ENCODE data around the gene RPP40. TPM values are rescaled to one million over a fixed set of nuclear protein-coding genes. Genes with fewer than 3 reads are reported as not detected.
"Not testable (repeated sequence)": the region's sequence is repeated elsewhere in the genome, so short reads cannot be mapped to it uniquely, and the experiment has no call there.

RPP40 gene
- total RNA-seq, 1 experiment from 2014 or later: 30.7 TPM

GRCh38 chr6:5034328-5034727 is 30.5 kb upstream of the RPP40 start:
- H3K4me1 ChIP-seq (ENCODE audit: insufficient read depth, low read length, poor library complexity, severe bottlenecking): peaks cover 49% of the 10 kb centered on the region
- no TSS peak for BruUV-seq (replicated peaks)
- H3K27me3 ChIP-seq (replicated peaks; ENCODE audit: insufficient read depth, low read depth, low read length, poor library complexity): no peaks in the 10 kb centered on the region
- no peak overlapping the region for H3K4me3 ChIP-seq (ENCODE audit: low read depth, low read length, poor library complexity, severe bottlenecking)
- TF ChIP-seq CTCF (conservative IDR thresholded peaks at IDR 0.05; ENCODE audit: low read depth, low read length) (no peak), EZH2 (IDR thresholded peaks at IDR 0.05; ENCODE audit: borderline replicate concordance, low read depth, low read length, poor library complexity, severe bottlenecking) (no peak)
- DNase-seq (ENCODE audit: low spot score): no peak
- no peaks in the 10 kb centered on the region for H3K9me3 ChIP-seq (ENCODE audit: low read depth, low read length, poor library complexity, severe bottlenecking)
- intact Hi-C loops (cut with micrococcal nuclease; ENCODE audit: unreplicated experiment): loop anchor here (10.0 kb wide), 1 partner anchor 100 kb away; no protein-coding TSS in a partner anchor
- no peak overlapping the region for H3K27ac ChIP-seq (ENCODE audit: low read depth, low read length, poor library complexity, severe bottlenecking)
- CTCF ChIA-PET: no interaction called here
- POLR2A ChIA-PET (ENCODE audit: low non-redundant PET): no interaction called here
- no peaks in the 10 kb centered on the region for H3K36me3 ChIP-seq (ENCODE audit: insufficient read depth, low read length, poor library complexity, severe bottlenecking)

GRCh38 chr6:5033214-5033904 is 29.5 kb upstream of the RPP40 start:
- POLR2A ChIA-PET (ENCODE audit: low non-redundant PET); H3K36me3 ChIP-seq (ENCODE audit: insufficient read depth, low read length, poor library complexity, severe bottlenecking); H3K27me3 ChIP-seq (replicated peaks; ENCODE audit: insufficient read depth, low read depth, low read length, poor library complexity); BruUV-seq (replicated peaks); H3K4me3 ChIP-seq (ENCODE audit: low read depth, low read length, poor library complexity, severe bottlenecking); DNase-seq (ENCODE audit: low spot score); CTCF ChIA-PET; H3K9me3 ChIP-seq (ENCODE audit: low read depth, low read length, poor library complexity, severe bottlenecking); H3K27ac ChIP-seq (ENCODE audit: low read depth, low read length, poor library complexity, severe bottlenecking): not testable (repeated sequence)
- peaks cover 49% of the 10 kb centered on the region for H3K4me1 ChIP-seq (ENCODE audit: insufficient read depth, low read length, poor library complexity, severe bottlenecking)
- intact Hi-C loops (cut with micrococcal nuclease; ENCODE audit: unreplicated experiment): loop anchor here (10.0 kb wide), 1 partner anchor 99 kb away; no protein-coding TSS in a partner anchor

- peak overlapping the region; percentile 73 for H3K27ac ChIP-seq (ENCODE audit: low read depth, low read length, poor library complexity, severe bottlenecking)
- BruUV-seq (replicated peaks); H3K4me3 ChIP-seq (ENCODE audit: low read depth, low read length, poor library complexity, severe bottlenecking); H3K9me3 ChIP-seq (ENCODE audit: low read depth, low read length, poor library complexity, severe bottlenecking); CTCF ChIA-PET; H3K27me3 ChIP-seq (replicated peaks; ENCODE audit: insufficient read depth, low read depth, low read length, poor library complexity); POLR2A ChIA-PET (ENCODE audit: low non-redundant PET); DNase-seq (ENCODE audit: low spot score); H3K36me3 ChIP-seq (ENCODE audit: insufficient read depth, low read length, poor library complexity, severe bottlenecking): not testable (repeated sequence)
- intact Hi-C loops (cut with micrococcal nuclease; ENCODE audit: unreplicated experiment): loop anchor here (10.0 kb wide), 1 partner anchor 98 kb away; no protein-coding TSS in a partner anchor
- peaks cover 49% of the 10 kb centered on the region for H3K4me1 ChIP-seq (ENCODE audit: insufficient read depth, low read length, poor library complexity, severe bottlenecking)
These were observed 28.9 kb upstream of the RPP40 start for GRCh38 chr6:5032706-5033105.

GRCh38 chr6:5031150-5031549 is 27.3 kb upstream of the RPP40 start:
- DNase-seq (ENCODE audit: low spot score): no peak
- Histone ChIP-seq H3K27me3 (replicated peaks; ENCODE audit: insufficient read depth, low read depth, low read length, poor library complexity) (no peaks in the 10 kb centered on the region), H3K9me3 (ENCODE audit: low read depth, low read length, poor library complexity, severe bottlenecking) (no peaks in the 10 kb centered on the region), H3K27ac (ENCODE audit: low read depth, low read length, poor library complexity, severe bottlenecking) (peak overlapping the region; percentile 73), H3K4me3 (ENCODE audit: low read depth, low read length, poor library complexity, severe bottlenecking) (no peak overlapping the region), H3K36me3 (ENCODE audit: insufficient read depth, low read length, poor library complexity, severe bottlenecking) (no peaks in the 10 kb centered on the region), H3K4me1 (ENCODE audit: insufficient read depth, low read length, poor library complexity, severe bottlenecking) (peaks cover 49% of the 10 kb centered on the region)
- TF ChIP-seq EZH2 (IDR thresholded peaks at IDR 0.05; ENCODE audit: borderline replicate concordance, low read depth, low read length, poor library complexity, severe bottlenecking) (no peak), CTCF (conservative IDR thresholded peaks at IDR 0.05; ENCODE audit: low read depth, low read length) (no peak)
- CTCF ChIA-PET: interaction anchor here (0.5 to 1.0 kb wide), 4 partner anchors 22 to 725 kb away, joined by 3 read pairs; no protein-coding TSS in a partner anchor
- POLR2A ChIA-PET (ENCODE audit: low non-redundant PET): no interaction called here
- no TSS peak for BruUV-seq (replicated peaks)
- intact Hi-C loops (cut with micrococcal nuclease; ENCODE audit: unreplicated experiment): loop anchor here (10.0 kb wide), 1 partner anchor 96 kb away; no protein-coding TSS in a partner anchor

Measured in A673 (cell line).